Tibial artery (tissue), 4 donors: ENCODE data around the gene EXOSC3.

ENCODE experiments used
- DNase-seq, 2 donors: peaks; one replicate each; pipeline ENCODE4 v3.0.0-alpha.2; 2019
- H3K27ac ChIP-seq, 2 donors: fragments of 200-600 bp; sonication (generic) in 1 of 2; 1 replicate in 1 of 2; 2 replicates in 1 of 2; pipeline ENCODE4 v1.5.1; 2018 to 2019; ENCODE audit warnings: mild to moderate bottlenecking in 1 of 2
- H3K27me3 ChIP-seq, 2 donors: fragments of 200-600 bp; sonication (generic) in 1 of 2; one replicate each; pipeline versions ENCODE4 v1.5.1 to v1.6.0; 2016 to 2019
- H3K36me3 ChIP-seq, 3 donors: fragments of 200-600 bp; sonication (generic) in 2 of 3; one replicate each; pipeline ENCODE4 v1.5.1; 2016 to 2019; ENCODE audit warnings: mild to moderate bottlenecking in 2 of 3
- H3K4me1 ChIP-seq, 4 donors: fragments of 200-600 bp; sonication (generic) in 2 of 4; 1 replicate in 3 of 4; 2 replicates in 1 of 4; pipeline ENCODE4 v1.5.1; 2016 to 2019
- H3K4me3 ChIP-seq, 2 donors: fragments of 200-600 bp; sonication (generic) in 1 of 2; 1 replicate in 1 of 2; 2 replicates in 1 of 2; pipeline ENCODE4 v1.5.1; 2018 to 2019; ENCODE audit warnings: mild to moderate bottlenecking in 2 of 2
- H3K9me3 ChIP-seq, 3 donors: fragments of 200-600 bp; sonication (generic) in 1 of 3; one replicate each; pipeline ENCODE4 v1.5.1; 2016 to 2019
- intact Hi-C: fragments of 100-400 bp; cut with DNase I; formaldehyde crosslinking; loops from one replicate; pipeline ENCODE4 v1.15.0; 2023; ENCODE audit warnings: low total_unique reads
- TF ChIP-seq, protein P1 (sequence below), 2 experiments: fragments of 200-600 bp in 1 of 2; fragments of 450-650 bp in 1 of 2; IDR thresholded peaks; one replicate each; pipeline ENCODE4 v1.5.1; 2017 to 2019; ENCODE audit warnings: antibody characterized with exemption in 2 of 2, mild to moderate bottlenecking in 1 of 2, moderate library complexity in 1 of 2

EXOSC3 gene

DNA sequence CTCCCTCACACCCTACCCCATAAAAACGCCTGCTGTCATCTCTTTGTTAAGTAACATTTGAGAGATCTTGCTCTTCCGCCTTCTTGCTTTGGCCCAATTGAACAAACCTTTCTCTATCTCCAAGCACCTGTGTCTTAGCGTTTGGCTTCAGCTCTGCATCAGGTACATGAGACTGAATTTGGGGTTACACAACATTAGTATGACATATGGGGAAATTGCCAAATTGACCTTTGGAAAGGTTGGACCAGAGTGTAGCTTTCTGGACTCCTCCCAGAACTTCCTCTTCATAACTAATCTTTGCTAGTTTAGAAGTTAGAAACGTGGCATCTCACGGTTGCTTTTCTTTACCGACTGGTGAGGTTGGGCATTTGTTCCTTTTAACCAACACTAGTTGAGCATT, 3.5 kb upstream of the EXOSC3 start:
- peaks cover 0 to 4% of the 10 kb centered on the region in 2 donors for H3K27me3 ChIP-seq
- no peaks in the 10 kb centered on the region for H3K9me3 ChIP-seq
- no peak for DNase-seq
- H3K4me3 ChIP-seq: no peak overlapping the region
- TF ChIP-seq, protein P1, sequence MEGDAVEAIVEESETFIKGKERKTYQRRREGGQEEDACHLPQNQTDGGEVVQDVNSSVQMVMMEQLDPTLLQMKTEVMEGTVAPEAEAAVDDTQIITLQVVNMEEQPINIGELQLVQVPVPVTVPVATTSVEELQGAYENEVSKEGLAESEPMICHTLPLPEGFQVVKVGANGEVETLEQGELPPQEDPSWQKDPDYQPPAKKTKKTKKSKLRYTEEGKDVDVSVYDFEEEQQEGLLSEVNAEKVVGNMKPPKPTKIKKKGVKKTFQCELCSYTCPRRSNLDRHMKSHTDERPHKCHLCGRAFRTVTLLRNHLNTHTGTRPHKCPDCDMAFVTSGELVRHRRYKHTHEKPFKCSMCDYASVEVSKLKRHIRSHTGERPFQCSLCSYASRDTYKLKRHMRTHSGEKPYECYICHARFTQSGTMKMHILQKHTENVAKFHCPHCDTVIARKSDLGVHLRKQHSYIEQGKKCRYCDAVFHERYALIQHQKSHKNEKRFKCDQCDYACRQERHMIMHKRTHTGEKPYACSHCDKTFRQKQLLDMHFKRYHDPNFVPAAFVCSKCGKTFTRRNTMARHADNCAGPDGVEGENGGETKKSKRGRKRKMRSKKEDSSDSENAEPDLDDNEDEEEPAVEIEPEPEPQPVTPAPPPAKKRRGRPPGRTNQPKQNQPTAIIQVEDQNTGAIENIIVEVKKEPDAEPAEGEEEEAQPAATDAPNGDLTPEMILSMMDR (IDR thresholded peaks at IDR 0.05): no peak
- intact Hi-C loops: loop anchor here (10.0 kb wide), 1 partner anchor 204 kb away; no protein-coding TSS in a partner anchor
- H3K4me1 ChIP-seq: peaks cover 0 to 15% (median 13%) of the 10 kb centered on the region in 4 donors
- H3K27ac ChIP-seq: no peak overlapping the region
- H3K36me3 ChIP-seq: peaks cover 0 to 3% (median 0%) of the 10 kb centered on the region in 3 donors

DNA sequence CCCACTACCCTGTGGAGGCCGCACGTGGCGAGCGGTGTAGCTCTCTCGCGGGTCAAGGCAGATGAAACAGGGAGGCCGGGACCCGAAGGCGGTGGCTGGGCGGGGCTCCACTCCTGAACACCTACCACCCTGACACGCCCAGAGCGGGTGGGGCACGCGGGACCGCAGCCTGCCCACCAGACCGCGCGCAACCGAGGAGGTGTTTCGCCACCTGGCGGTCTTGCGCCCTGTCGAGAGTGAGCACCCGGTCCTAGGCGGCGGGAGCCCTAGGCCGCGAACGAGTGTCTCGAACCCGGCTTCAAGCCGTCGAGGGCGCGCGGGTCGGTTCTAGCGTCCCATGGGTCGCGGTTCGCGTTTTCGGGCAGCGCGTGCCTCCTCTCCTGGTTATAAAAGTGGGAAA, 2.2 kb upstream of the EXOSC3 start:
- Histone ChIP-seq H3K27ac (no peak overlapping the region), H3K36me3 (peaks cover 8 to 14% (median 10%) of the 10 kb centered on the region in 3 donors), H3K27me3 (peaks cover 0 to 4% of the 10 kb centered on the region in 2 donors), H3K9me3 (no peaks in the 10 kb centered on the region), H3K4me3 (no peak overlapping the region), H3K4me1 (peaks cover 0 to 26% (median 16%) of the 10 kb centered on the region in 4 donors)
- no peak for DNase-seq
- TF ChIP-seq, protein P1 (IDR thresholded peaks at IDR 0.05): no peak
- intact Hi-C loops: loop anchor here (10.0 kb wide), 1 partner anchor 202 kb away; no protein-coding TSS in a partner anchor

GRCh38 chr9:37784291-37784615, 611 bp downstream of the EXOSC3 start:
- Histone ChIP-seq H3K9me3 (no peaks in the 10 kb centered on the region), H3K4me1 (peaks cover 0 to 28% (median 16%) of the 10 kb centered on the region in 4 donors), H3K4me3 (peak overlapping the region; percentile 74 to 98), H3K27ac (peak overlapping the region; percentile 80 to 84), H3K27me3 (peaks cover 0 to 4% of the 10 kb centered on the region in 2 donors), H3K36me3 (peaks cover 26 to 42% (median 35%) of the 10 kb centered on the region in 3 donors)
- intact Hi-C loops: loop anchor here (10.0 kb wide), 1 partner anchor 199 kb away; no protein-coding TSS in a partner anchor
- no peak for DNase-seq
- TF ChIP-seq, protein P1 (IDR thresholded peaks at IDR 0.05): no peak

- Histone ChIP-seq H3K27me3 (no peaks in the 10 kb centered on the region), H3K9me3 (no peaks in the 10 kb centered on the region), H3K36me3 (peaks cover 47 to 90% (median 76%) of the 10 kb centered on the region in 3 donors), H3K4me1 (peaks cover 0 to 15% (median 4%) of the 10 kb centered on the region in 4 donors), H3K27ac (no peak overlapping the region), H3K4me3 (no peak overlapping the region)
- TF ChIP-seq, protein P1 (IDR thresholded peaks at IDR 0.05): no peak
- intact Hi-C loops: no loop called here
- DNase-seq: no peak
Observed at GRCh38 chr9:37778534-37778933, 6.3 kb downstream of the EXOSC3 start.

GRCh38 chr9:37776328-37776727, 8.5 kb downstream of the EXOSC3 start:
- intact Hi-C loops: no loop called here

More at GRCh38 chr9:37776328-37776727, 8.5 kb downstream of the EXOSC3 start:
- no peak for DNase-seq
- H3K36me3 ChIP-seq: peaks cover 46 to 86% (median 70%) of the 10 kb centered on the region in 3 donors
- no peak overlapping the region for H3K27ac ChIP-seq
- H3K4me3 ChIP-seq: no peak overlapping the region
- H3K9me3 ChIP-seq: no peaks in the 10 kb centered on the region
- TF ChIP-seq, protein P1 (IDR thresholded peaks at IDR 0.05): no peak
- no peaks in the 10 kb centered on the region for H3K4me1 ChIP-seq
- H3K27me3 ChIP-seq: no peaks in the 10 kb centered on the region
